Measurements from ENCODE around the gene PRM1. TPM values are rescaled to one million over a fixed set of nuclear protein-coding genes. Genes with fewer than 3 reads are reported as not detected.

Gene PRM1
- total RNA-seq, 2 experiments from 2014 or later: not detected

- no TSS peak for BruUV-seq (replicated peaks)
- H3K4me3 ChIP-seq (ENCODE audit: low read depth, low read length, poor library complexity, severe bottlenecking): no peak overlapping the region
- ChIA-PET POLR2A (no interaction called here), CTCF (ENCODE audit: unreplicated experiment) (no interaction called here)
- intact Hi-C loops (cut with micrococcal nuclease; ENCODE audit: unreplicated experiment): no loop called here
- no peaks in the 10 kb centered on the region for H3K36me3 ChIP-seq (ENCODE audit: insufficient read depth, low read length)
- TF ChIP-seq EZH2phosphoT487 (IDR thresholded peaks at IDR 0.05; ENCODE audit: borderline replicate concordance, low read depth, low read length) (no peak), CTCF (conservative IDR thresholded peaks at IDR 0.05; ENCODE audit: low read length) (no peak)
- H3K27ac ChIP-seq (ENCODE audit: low read depth, low read length, poor library complexity, severe bottlenecking): no peak overlapping the region
- no peaks in the 10 kb centered on the region for H3K9me2 ChIP-seq (ENCODE audit: insufficient read depth, low read length)
- peaks cover 70% of the 10 kb centered on the region for H3K4me1 ChIP-seq (ENCODE audit: insufficient read depth, low read length, poor library complexity, severe bottlenecking)
- no peak overlapping the region for H3K4me2 ChIP-seq (ENCODE audit: low read length)
- no peak overlapping the region for H2AFZ ChIP-seq (ENCODE audit: low read length)
- no peak for DNase-seq (ENCODE audit: low spot score)
- H3K79me2 ChIP-seq (ENCODE audit: insufficient read depth, low read depth, low read length): no peaks in the 10 kb centered on the region
- H4K20me1 ChIP-seq (ENCODE audit: insufficient read depth, low read length): no peaks in the 10 kb centered on the region
- no peaks in the 10 kb centered on the region for H3K9me3 ChIP-seq (ENCODE audit: low read length)
Measured at GRCh38 chr16:11315510-11315909, 34.4 kb upstream of the PRM1 start.

GRCh38 chr16:11314309-11314894 lies 33.3 kb upstream of the PRM1 start:
- no peak for TF ChIP-seq EZH2phosphoT487 (IDR thresholded peaks at IDR 0.05; ENCODE audit: borderline replicate concordance, low read depth, low read length)
- no peak for TF ChIP-seq CTCF (conservative IDR thresholded peaks at IDR 0.05; ENCODE audit: low read length)
- H3K4me2 ChIP-seq (ENCODE audit: low read length): no peak overlapping the region
- H4K20me1 ChIP-seq (ENCODE audit: insufficient read depth, low read length): no peaks in the 10 kb centered on the region
- no peak overlapping the region for H3K27ac ChIP-seq (ENCODE audit: low read depth, low read length, poor library complexity, severe bottlenecking)
- H3K4me1 ChIP-seq (ENCODE audit: insufficient read depth, low read length, poor library complexity, severe bottlenecking): peaks cover 69% of the 10 kb centered on the region
- DNase-seq (ENCODE audit: low spot score): no peak
- H2AFZ ChIP-seq (ENCODE audit: low read length): no peak overlapping the region
- H3K9me2 ChIP-seq (ENCODE audit: insufficient read depth, low read length): no peaks in the 10 kb centered on the region
- intact Hi-C loops (cut with micrococcal nuclease; ENCODE audit: unreplicated experiment): loop anchor here (5.0 kb wide), 1 partner anchor 308 kb away; no protein-coding TSS in a partner anchor
- POLR2A ChIA-PET: interaction anchor here (3.1 kb wide), 1 partner anchor 59 kb away, joined by 18 read pairs; the partner anchor contains the start of gene SOCS1
- no peaks in the 10 kb centered on the region for H3K79me2 ChIP-seq (ENCODE audit: insufficient read depth, low read depth, low read length)
- H3K4me3 ChIP-seq (ENCODE audit: low read depth, low read length, poor library complexity, severe bottlenecking): no peak overlapping the region
- BruUV-seq (replicated peaks): no TSS peak
- H3K36me3 ChIP-seq (ENCODE audit: insufficient read depth, low read length): no peaks in the 10 kb centered on the region
- no peaks in the 10 kb centered on the region for H3K9me3 ChIP-seq (ENCODE audit: low read length)
- CTCF ChIA-PET (ENCODE audit: unreplicated experiment): no interaction called here

Measured in OCI-LY7 (cell line).